ENCODE data around the gene BDH1. TPM values are rescaled to one million over a fixed set of nuclear protein-coding genes. Genes with fewer than 3 reads are reported as not detected.
"Not testable (repeated sequence)": the region's sequence is repeated elsewhere in the genome, so short reads cannot be mapped to it uniquely, and the experiment has no call there.

Gene BDH1
- polyA plus RNA-seq, 1 donor from 2014 or later, result 19.0 TPM

- Mint-ChIP-seq H3K36me3 (peaks cover 3% of the 10 kb centered on the region), H3K27ac (no peak overlapping the region), H3K4me1 (peaks cover 0 to 1% (median 0%) of the 10 kb centered on the region in 3 donors), H3K27me3 (peaks cover 5% of the 10 kb centered on the region), H3K4me3 (no peak overlapping the region), H3K9me3 (peaks cover 4 to 12% (median 8%) of the 10 kb centered on the region in 3 donors)
Measured at GRCh38 chr3:197567904-197568681, 12.3 kb upstream of the BDH1 start.

GRCh38 chr3:197566155-197566554 lies 10.4 kb upstream of the BDH1 start:
- H3K27ac Mint-ChIP-seq, H3K36me3 Mint-ChIP-seq, H3K27me3 Mint-ChIP-seq, H3K9me3 Mint-ChIP-seq, H3K4me3 Mint-ChIP-seq: not testable (repeated sequence)
- peaks cover 5 to 14% (median 11%) of the 10 kb centered on the region in 3 donors for H3K4me1 Mint-ChIP-seq

- Mint-ChIP-seq H3K4me3 (no peak overlapping the region), H3K9me3 (peaks cover 0 to 1% (median under 1%) of the 10 kb centered on the region in 3 donors), H3K27me3 (peaks cover 4% of the 10 kb centered on the region), H3K4me1 (peaks cover 5 to 19% (median 11%) of the 10 kb centered on the region in 3 donors), H3K27ac (no peak overlapping the region), H3K36me3 (peaks cover 7% of the 10 kb centered on the region)
Measured at GRCh38 chr3:197564097-197564843, 8.5 kb upstream of the BDH1 start.

- peaks cover 4% of the 10 kb centered on the region for H3K27me3 Mint-ChIP-seq
- peaks cover 0 to 1% (median 0%) of the 10 kb centered on the region in 3 donors for H3K9me3 Mint-ChIP-seq
- peak overlapping the region in 2 of 3 donors; percentile 6 to 47 for H3K27ac Mint-ChIP-seq
- H3K36me3 Mint-ChIP-seq, result peaks cover 7% of the 10 kb centered on the region
- peaks cover 5 to 19% (median 11%) of the 10 kb centered on the region in 3 donors for H3K4me1 Mint-ChIP-seq
- H3K4me3 Mint-ChIP-seq, result peak overlapping the region; percentile 34 to 73 (median 71)
Measured at GRCh38 chr3:197562398-197563251, 6.9 kb upstream of the BDH1 start.

- Mint-ChIP-seq H3K9me3 (peaks cover 0 to 1% (median 0%) of the 10 kb centered on the region in 3 donors), H3K36me3 (peaks cover 7% of the 10 kb centered on the region), H3K4me3 (peak overlapping the region; percentile 10 to 73 (median 22)), H3K27ac (peak overlapping the region; percentile 6 to 82 (median 47)), H3K4me1 (peaks cover 5 to 24% (median 11%) of the 10 kb centered on the region in 3 donors), H3K27me3 (no peaks in the 10 kb centered on the region)
Measured at GRCh38 chr3:197561926-197562325, 6.2 kb upstream of the BDH1 start.

- no peaks in the 10 kb centered on the region for H3K27me3 Mint-ChIP-seq
- H3K36me3 Mint-ChIP-seq, result peaks cover 5% of the 10 kb centered on the region
- no peak overlapping the region for H3K27ac Mint-ChIP-seq
- H3K4me3 Mint-ChIP-seq, result peak overlapping the region in 2 of 4 donors; percentile 15 to 86
- H3K9me3 Mint-ChIP-seq, result no peaks in the 10 kb centered on the region
- H3K4me1 Mint-ChIP-seq, result peaks cover 5 to 24% (median 13%) of the 10 kb centered on the region in 3 donors
Measured at GRCh38 chr3:197559651-197560050, 3.9 kb upstream of the BDH1 start.

- Mint-ChIP-seq H3K36me3 (no peaks in the 10 kb centered on the region), H3K4me3 (peak overlapping the region; percentile 90 to 98 (median 96)), H3K27me3 (no peaks in the 10 kb centered on the region), H3K9me3 (no peaks in the 10 kb centered on the region), H3K4me1 (peaks cover 8 to 12% (median 9%) of the 10 kb centered on the region in 3 donors), H3K27ac (peak overlapping the region; percentile 82 to 90 (median 87))
Measured at GRCh38 chr3:197554562-197555280, 1.0 kb downstream of the BDH1 start.

- Mint-ChIP-seq H3K9me3 (no peaks in the 10 kb centered on the region), H3K27ac (peak overlapping the region; percentile 80 to 87 (median 82)), H3K4me3 (peak overlapping the region; percentile 90 to 98 (median 96)), H3K27me3 (no peaks in the 10 kb centered on the region), H3K36me3 (no peaks in the 10 kb centered on the region), H3K4me1 (peaks cover 8 to 12% (median 9%) of the 10 kb centered on the region in 3 donors)
Measured at GRCh38 chr3:197554196-197554561, 1.6 kb downstream of the BDH1 start.

GRCh38 chr3:197552198-197552597 lies 3.6 kb downstream of the BDH1 start:
- H3K9me3 Mint-ChIP-seq, result no peaks in the 10 kb centered on the region
- no peaks in the 10 kb centered on the region for H3K36me3 Mint-ChIP-seq
- no peak overlapping the region for H3K27ac Mint-ChIP-seq
- H3K4me1 Mint-ChIP-seq, result peaks cover 8 to 10% (median 9%) of the 10 kb centered on the region in 3 donors
- H3K4me3 Mint-ChIP-seq, result peak overlapping the region in 1 of 4 donors; percentile 66
- H3K27me3 Mint-ChIP-seq, result no peaks in the 10 kb centered on the region

GRCh38 chr3:197550489-197550888 lies 5.3 kb downstream of the BDH1 start:
- Mint-ChIP-seq H3K4me3 (peak overlapping the region in 1 of 4 donors; percentile 1), H3K27me3 (no peaks in the 10 kb centered on the region), H3K9me3 (no peaks in the 10 kb centered on the region), H3K27ac (no peak overlapping the region), H3K36me3 (no peaks in the 10 kb centered on the region), H3K4me1 (peaks cover 7 to 8% (median 8%) of the 10 kb centered on the region in 3 donors)

GRCh38 chr3:197549261-197549885 lies 6.4 kb downstream of the BDH1 start:
- H3K27ac Mint-ChIP-seq, result no peak overlapping the region
- H3K9me3 Mint-ChIP-seq, result no peaks in the 10 kb centered on the region
- no peaks in the 10 kb centered on the region for H3K36me3 Mint-ChIP-seq
- peaks cover 5 to 7% (median 5%) of the 10 kb centered on the region in 3 donors for H3K4me1 Mint-ChIP-seq
- no peak overlapping the region for H3K4me3 Mint-ChIP-seq
- no peaks in the 10 kb centered on the region for H3K27me3 Mint-ChIP-seq

- H3K9me3 Mint-ChIP-seq, result no peaks in the 10 kb centered on the region
- H3K4me3 Mint-ChIP-seq, result no peak overlapping the region
- peaks cover 0 to 2% (median 0%) of the 10 kb centered on the region in 3 donors for H3K4me1 Mint-ChIP-seq
- H3K27ac Mint-ChIP-seq, result no peak overlapping the region
- H3K36me3 Mint-ChIP-seq, result no peaks in the 10 kb centered on the region
- no peaks in the 10 kb centered on the region for H3K27me3 Mint-ChIP-seq
Measured at GRCh38 chr3:197547306-197548011, 8.3 kb downstream of the BDH1 start.
